Measurements from ENCODE around the gene KCNT2.
"Not testable (repeated sequence)": the region's sequence is repeated elsewhere in the genome, so short reads cannot be mapped to it uniquely, and the experiment has no call there.

The KCNT2 gene

GRCh38 chr1:196515904-196516303 is 92.3 kb downstream of the KCNT2 start:
- DNase-seq (ENCODE audit: low read depth in 2 of 2): no peak

- DNase-seq (ENCODE audit: low read depth in 2 of 2): no peak
These were observed 94.4 kb downstream of the KCNT2 start for GRCh38 chr1:196513821-196514220.

GRCh38 chr1:196510451-196510850 is 97.8 kb downstream of the KCNT2 start:
- no peak for DNase-seq (ENCODE audit: low read depth in 2 of 2)

GRCh38 chr1:196504224-196504623 is 104.0 kb downstream of the KCNT2 start:
- DNase-seq (ENCODE audit: low read depth in 2 of 2): not testable (repeated sequence)

GRCh38 chr1:196502437-196502836 is 105.8 kb downstream of the KCNT2 start:
- DNase-seq (ENCODE audit: low read depth in 2 of 2): no peak

- no peak for DNase-seq (ENCODE audit: low read depth in 2 of 2)
These were observed 106.3 kb downstream of the KCNT2 start for GRCh38 chr1:196501760-196502428.

- DNase-seq (ENCODE audit: low read depth in 2 of 2): no peak
These were observed 110.4 kb downstream of the KCNT2 start for GRCh38 chr1:196497817-196498216.

- no peak for DNase-seq (ENCODE audit: low read depth in 2 of 2)
These were observed 113.5 kb downstream of the KCNT2 start for GRCh38 chr1:196494766-196495165.

GRCh38 chr1:196493881-196494280 is 114.4 kb downstream of the KCNT2 start:
- DNase-seq (ENCODE audit: low read depth in 2 of 2): no peak

GRCh38 chr1:196488579-196488978 is 119.7 kb downstream of the KCNT2 start:
- no peak for DNase-seq (ENCODE audit: low read depth in 2 of 2)

GRCh38 chr1:196486346-196486745 is 121.9 kb downstream of the KCNT2 start:
- DNase-seq (ENCODE audit: low read depth in 2 of 2): no peak

- no peak for DNase-seq (ENCODE audit: low read depth in 2 of 2)
These were observed 126.6 kb downstream of the KCNT2 start for GRCh38 chr1:196481616-196482015.

- no peak for DNase-seq (ENCODE audit: low read depth in 2 of 2)
These were observed 131.0 kb downstream of the KCNT2 start for GRCh38 chr1:196477262-196477661.

- DNase-seq (ENCODE audit: low read depth in 2 of 2): no peak
These were observed 140.9 kb downstream of the KCNT2 start for GRCh38 chr1:196467230-196467925.

- no peak for DNase-seq (ENCODE audit: low read depth in 2 of 2)
These were observed 141.6 kb downstream of the KCNT2 start for GRCh38 chr1:196466654-196467053.

- DNase-seq (ENCODE audit: low read depth in 2 of 2): no peak
These were observed 142.1 kb downstream of the KCNT2 start for GRCh38 chr1:196466166-196466565.

GRCh38 chr1:196464480-196464941 is 143.7 kb downstream of the KCNT2 start:
- no peak for DNase-seq (ENCODE audit: low read depth in 2 of 2)

GRCh38 chr1:196462086-196462485 is 146.2 kb downstream of the KCNT2 start:
- DNase-seq (ENCODE audit: low read depth in 2 of 2): no peak

GRCh38 chr1:196461521-196461920 is 146.7 kb downstream of the KCNT2 start:
- DNase-seq (ENCODE audit: low read depth in 2 of 2): no peak

GRCh38 chr1:196459383-196459782 is 148.9 kb downstream of the KCNT2 start:
- DNase-seq (ENCODE audit: low read depth in 2 of 2): no peak

- DNase-seq (ENCODE audit: low read depth in 2 of 2): no peak
These were observed 153.4 kb downstream of the KCNT2 start for GRCh38 chr1:196454792-196455191.

GRCh38 chr1:196451103-196451502 is 157.1 kb downstream of the KCNT2 start:
- no peak for DNase-seq (ENCODE audit: low read depth in 2 of 2)

Data from stimulated activated CD4-positive, alpha-beta T cell treated with anti-CD3 and anti-CD28 coated beads, Interleukin-15, amount 100 ng/mL, for 48 hours (primary cell).